ENCODE measurements around the gene NOD2.

Gene NOD2

GRCh38 chr16:50733468-50733867, 40.1 kb downstream of the NOD2 start:
- no peaks in the 10 kb centered on the region for H3K4me1 ChIP-seq (ENCODE audit: control insufficient read depth, insufficient read depth, low read length, poor library complexity, severe bottlenecking)
- H3K4me3 ChIP-seq (ENCODE audit: extremely low read depth, insufficient read depth, low read length, poor library complexity, severe bottlenecking): no peak overlapping the region
- 91 to 93% methylated on average over 6 to 7 of the region's 7 CpGs for WGBS, 2 experiments (ENCODE audit: insufficient coverage in 2 of 2)
- no peak overlapping the region for H3K27ac ChIP-seq (ENCODE audit: low read depth, low read length, severe bottlenecking)
- no peaks in the 10 kb centered on the region for H3K9me3 ChIP-seq (ENCODE audit: control insufficient read depth, low read length)
- H3K36me3 ChIP-seq (ENCODE audit: control insufficient read depth, insufficient read depth, low read length): no peaks in the 10 kb centered on the region

GRCh38 chr16:50735629-50736122, 42.3 kb downstream of the NOD2 start:
- H3K27ac ChIP-seq (ENCODE audit: low read depth, low read length, severe bottlenecking): no peak overlapping the region
- H3K9me3 ChIP-seq (ENCODE audit: control insufficient read depth, low read length): no peaks in the 10 kb centered on the region
- H3K4me3 ChIP-seq (ENCODE audit: extremely low read depth, insufficient read depth, low read length, poor library complexity, severe bottlenecking): no peak overlapping the region
- H3K4me1 ChIP-seq (ENCODE audit: control insufficient read depth, insufficient read depth, low read length, poor library complexity, severe bottlenecking): no peaks in the 10 kb centered on the region
- WGBS, 2 experiments (ENCODE audit: insufficient coverage in 2 of 2): 82 to 89% methylated on average over 7 of the region's 7 CpGs
- H3K36me3 ChIP-seq (ENCODE audit: control insufficient read depth, insufficient read depth, low read length): no peaks in the 10 kb centered on the region

GRCh38 chr16:50736448-50736847, 43.0 kb downstream of the NOD2 start:
- Histone ChIP-seq H3K4me3 (ENCODE audit: extremely low read depth, insufficient read depth, low read length, poor library complexity, severe bottlenecking) (no peak overlapping the region), H3K4me1 (ENCODE audit: control insufficient read depth, insufficient read depth, low read length, poor library complexity, severe bottlenecking) (no peaks in the 10 kb centered on the region), H3K27ac (ENCODE audit: low read depth, low read length, severe bottlenecking) (no peak overlapping the region), H3K36me3 (ENCODE audit: control insufficient read depth, insufficient read depth, low read length) (no peaks in the 10 kb centered on the region), H3K9me3 (ENCODE audit: control insufficient read depth, low read length) (no peaks in the 10 kb centered on the region)
- 87 to 89% methylated on average over 7 to 9 of the region's 9 CpGs for WGBS, 2 experiments (ENCODE audit: insufficient coverage in 2 of 2)

DNA sequence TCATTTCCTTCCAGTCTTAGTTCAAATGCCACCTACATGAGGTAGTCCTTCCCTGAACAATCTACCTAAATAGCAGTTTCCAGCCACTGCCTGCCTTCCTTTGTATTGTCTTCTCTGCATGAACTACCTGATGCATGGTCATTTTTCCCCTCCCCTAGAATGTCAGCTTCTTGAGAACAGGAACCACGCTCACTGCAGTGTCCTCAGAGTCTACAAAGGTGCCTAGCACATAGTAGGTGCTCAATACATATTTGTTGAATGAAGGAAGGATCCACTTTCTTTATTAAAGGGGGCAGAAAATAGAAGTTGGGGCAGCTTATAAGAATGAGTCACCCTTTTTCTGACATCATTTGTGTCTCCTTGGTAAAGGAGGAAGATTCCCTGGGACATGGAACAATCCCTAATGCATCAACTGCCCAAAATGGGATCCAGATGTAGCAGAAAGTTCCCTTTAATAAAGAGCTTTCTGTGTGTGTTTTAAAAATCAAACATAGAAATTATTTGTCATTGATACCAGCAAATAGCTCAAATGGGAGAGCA, 44.1 kb downstream of the NOD2 start:
- WGBS, 2 experiments (ENCODE audit: insufficient coverage in 2 of 2): no CpG with 5 or more reads among the region's 1 CpG
- H3K9me3 ChIP-seq (ENCODE audit: control insufficient read depth, low read length): no peaks in the 10 kb centered on the region

GRCh38 chr16:50739031-50739430, 45.6 kb downstream of the NOD2 start:
- no peak overlapping the region for H3K27ac ChIP-seq (ENCODE audit: low read depth, low read length, severe bottlenecking)
- 86 to 92% methylated on average over 1 of the region's 1 CpG for WGBS, 2 experiments (ENCODE audit: insufficient coverage in 2 of 2)

More for the DNA sequence above, 44.1 kb downstream of the NOD2 start:
- no peak overlapping the region for H3K4me3 ChIP-seq (ENCODE audit: extremely low read depth, insufficient read depth, low read length, poor library complexity, severe bottlenecking)
- H3K4me1 ChIP-seq (ENCODE audit: control insufficient read depth, insufficient read depth, low read length, poor library complexity, severe bottlenecking): no peaks in the 10 kb centered on the region
- H3K36me3 ChIP-seq (ENCODE audit: control insufficient read depth, insufficient read depth, low read length): no peaks in the 10 kb centered on the region
- no peak overlapping the region for H3K27ac ChIP-seq (ENCODE audit: low read depth, low read length, severe bottlenecking)

GRCh38 chr16:50740736-50741135, 47.3 kb downstream of the NOD2 start:
- H3K4me3 ChIP-seq (ENCODE audit: extremely low read depth, insufficient read depth, low read length, poor library complexity, severe bottlenecking): no peak overlapping the region
- no peaks in the 10 kb centered on the region for H3K9me3 ChIP-seq (ENCODE audit: control insufficient read depth, low read length)
- H3K4me1 ChIP-seq (ENCODE audit: control insufficient read depth, insufficient read depth, low read length, poor library complexity, severe bottlenecking): peaks cover 4% of the 10 kb centered on the region
- H3K36me3 ChIP-seq (ENCODE audit: control insufficient read depth, insufficient read depth, low read length): no peaks in the 10 kb centered on the region
- no peak overlapping the region for H3K27ac ChIP-seq (ENCODE audit: low read depth, low read length, severe bottlenecking)
- WGBS, 2 experiments (ENCODE audit: insufficient coverage in 2 of 2): 88 to 100% methylated on average over 1 of the region's 1 CpG

More at GRCh38 chr16:50739031-50739430, 45.6 kb downstream of the NOD2 start:
- H3K4me3 ChIP-seq (ENCODE audit: extremely low read depth, insufficient read depth, low read length, poor library complexity, severe bottlenecking): no peak overlapping the region
- H3K36me3 ChIP-seq (ENCODE audit: control insufficient read depth, insufficient read depth, low read length): no peaks in the 10 kb centered on the region
- no peaks in the 10 kb centered on the region for H3K9me3 ChIP-seq (ENCODE audit: control insufficient read depth, low read length)
- peaks cover 4% of the 10 kb centered on the region for H3K4me1 ChIP-seq (ENCODE audit: control insufficient read depth, insufficient read depth, low read length, poor library complexity, severe bottlenecking)

DNA sequence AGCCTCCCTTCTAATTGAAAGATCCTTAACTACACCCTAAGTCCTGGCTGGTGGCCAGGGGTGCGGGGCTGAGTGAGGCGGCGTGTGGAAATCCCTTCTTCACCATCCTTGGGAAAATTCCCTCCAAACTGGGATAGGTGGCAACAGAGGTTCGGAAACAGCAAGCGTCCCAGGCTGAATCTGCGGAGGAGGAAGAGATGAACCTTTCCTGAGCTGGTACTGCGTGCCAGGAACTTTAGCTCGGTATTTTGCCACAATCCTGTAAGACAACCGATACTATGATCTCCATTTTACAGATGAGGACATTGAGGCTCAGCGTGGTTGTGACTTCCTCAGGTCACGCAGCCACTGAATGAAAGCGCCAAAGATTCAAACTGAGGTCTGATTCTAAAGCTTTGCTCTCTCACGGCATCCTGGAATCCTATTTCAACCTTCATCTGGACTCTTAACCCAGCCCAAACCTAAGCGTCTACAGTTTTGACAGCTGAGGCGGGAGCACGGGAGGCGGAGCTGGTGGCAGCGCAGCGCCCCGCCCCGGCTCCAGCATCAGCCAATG, 47.9 kb downstream of the NOD2 start:
- Histone ChIP-seq H3K4me1 (ENCODE audit: control insufficient read depth, insufficient read depth, low read length, poor library complexity, severe bottlenecking) (peaks cover 4% of the 10 kb centered on the region), H3K9me3 (ENCODE audit: control insufficient read depth, low read length) (no peaks in the 10 kb centered on the region), H3K27ac (ENCODE audit: low read depth, low read length, severe bottlenecking) (no peak overlapping the region), H3K36me3 (ENCODE audit: control insufficient read depth, insufficient read depth, low read length) (no peaks in the 10 kb centered on the region), H3K4me3 (ENCODE audit: extremely low read depth, insufficient read depth, low read length, poor library complexity, severe bottlenecking) (peak overlapping the region; percentile 67)
- WGBS, 2 experiments (ENCODE audit: insufficient coverage in 2 of 2): 18 to 25% methylated on average over 17 to 19 of the region's 21 CpGs

- H3K27ac ChIP-seq (ENCODE audit: low read depth, low read length, severe bottlenecking): no peak within 1 kb of the TSS
- H3K36me3 ChIP-seq (ENCODE audit: control insufficient read depth, insufficient read depth, low read length): no peaks in the 10 kb centered on the region
- WGBS, 2 experiments (ENCODE audit: insufficient coverage in 2 of 2): 0% methylated on average over 37 to 55 of the region's 93 CpGs
- no peaks in the 10 kb centered on the region for H3K9me3 ChIP-seq (ENCODE audit: control insufficient read depth, low read length)
- peaks cover 4% of the 10 kb centered on the region for H3K4me1 ChIP-seq (ENCODE audit: control insufficient read depth, insufficient read depth, low read length, poor library complexity, severe bottlenecking)
- H3K4me3 ChIP-seq (ENCODE audit: extremely low read depth, insufficient read depth, low read length, poor library complexity, severe bottlenecking): peak within 1 kb of the TSS; percentile 67
Observed at GRCh38 chr16:50741781-50742575, 48.6 kb downstream of the NOD2 start, which contains the start of gene CYLD. CYLD (plus strand) TSS chr16:50742086; CDS start chr16:50749699, 7,613 bp downstream.

DNA sequence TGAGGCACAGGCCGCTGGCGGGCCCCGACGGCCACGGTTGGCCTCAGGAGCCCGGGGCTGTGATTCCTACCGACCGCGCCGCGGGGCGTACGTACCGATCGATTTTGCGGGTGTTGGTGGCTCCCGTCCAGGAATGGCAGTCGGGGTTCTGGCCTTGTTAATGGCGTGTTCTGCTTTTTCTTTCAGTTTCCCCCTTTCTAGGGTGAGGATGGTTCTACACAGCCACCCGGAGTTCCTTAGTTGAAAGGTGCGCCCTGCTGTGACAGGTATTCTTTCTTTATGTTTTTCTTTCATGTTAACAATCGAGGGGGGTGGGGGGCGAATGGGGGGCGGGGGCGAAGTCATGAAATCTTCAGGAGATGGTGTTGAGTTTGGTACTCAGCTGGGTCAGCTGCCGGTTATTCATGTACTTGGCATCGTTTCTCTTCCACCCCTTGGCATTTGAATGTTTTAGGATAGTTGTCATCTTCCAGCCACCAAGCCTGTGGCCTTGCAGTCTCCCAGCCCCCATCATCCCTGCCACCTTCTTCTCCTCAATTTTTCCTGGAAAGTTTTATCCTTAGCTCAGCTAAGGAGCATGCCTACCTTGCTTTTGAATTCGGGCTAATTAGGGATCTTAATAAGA, 49.3 kb downstream of the NOD2 start:
- H3K9me3 ChIP-seq (ENCODE audit: control insufficient read depth, low read length): no peaks in the 10 kb centered on the region
- H3K4me1 ChIP-seq (ENCODE audit: control insufficient read depth, insufficient read depth, low read length, poor library complexity, severe bottlenecking): peaks cover 4% of the 10 kb centered on the region
- H3K4me3 ChIP-seq (ENCODE audit: extremely low read depth, insufficient read depth, low read length, poor library complexity, severe bottlenecking): peak overlapping the region; percentile 67
- WGBS, 2 experiments (ENCODE audit: insufficient coverage in 2 of 2): 0 to 1% methylated on average over 17 to 19 of the region's 28 CpGs
- H3K36me3 ChIP-seq (ENCODE audit: control insufficient read depth, insufficient read depth, low read length): no peaks in the 10 kb centered on the region
- H3K27ac ChIP-seq (ENCODE audit: low read depth, low read length, severe bottlenecking): no peak overlapping the region

GRCh38 chr16:50743581-50744225, 50.3 kb downstream of the NOD2 start:
- no peak overlapping the region for H3K27ac ChIP-seq (ENCODE audit: low read depth, low read length, severe bottlenecking)
- no CpG with 5 or more reads among the region's 3 CpGs for whole genome bisulfite sequencing, 2 experiments (ENCODE audit: insufficient coverage in 2 of 2)

More at GRCh38 chr16:50743581-50744225, 50.3 kb downstream of the NOD2 start:
- Histone ChIP-seq H3K4me1 (ENCODE audit: control insufficient read depth, insufficient read depth, low read length, poor library complexity, severe bottlenecking) (peaks cover 4% of the 10 kb centered on the region), H3K4me3 (ENCODE audit: extremely low read depth, insufficient read depth, low read length, poor library complexity, severe bottlenecking) (no peak overlapping the region), H3K9me3 (ENCODE audit: control insufficient read depth, low read length) (no peaks in the 10 kb centered on the region), H3K36me3 (ENCODE audit: control insufficient read depth, insufficient read depth, low read length) (no peaks in the 10 kb centered on the region)
